ENCODE measurements around the gene HP1BP3. TPM values are rescaled to one million over a fixed set of nuclear protein-coding genes. Genes with fewer than 3 reads are reported as not detected.

HP1BP3 gene
- total RNA-seq, 2 donors from 2014 or later, result 182 to 347 TPM

DNA sequence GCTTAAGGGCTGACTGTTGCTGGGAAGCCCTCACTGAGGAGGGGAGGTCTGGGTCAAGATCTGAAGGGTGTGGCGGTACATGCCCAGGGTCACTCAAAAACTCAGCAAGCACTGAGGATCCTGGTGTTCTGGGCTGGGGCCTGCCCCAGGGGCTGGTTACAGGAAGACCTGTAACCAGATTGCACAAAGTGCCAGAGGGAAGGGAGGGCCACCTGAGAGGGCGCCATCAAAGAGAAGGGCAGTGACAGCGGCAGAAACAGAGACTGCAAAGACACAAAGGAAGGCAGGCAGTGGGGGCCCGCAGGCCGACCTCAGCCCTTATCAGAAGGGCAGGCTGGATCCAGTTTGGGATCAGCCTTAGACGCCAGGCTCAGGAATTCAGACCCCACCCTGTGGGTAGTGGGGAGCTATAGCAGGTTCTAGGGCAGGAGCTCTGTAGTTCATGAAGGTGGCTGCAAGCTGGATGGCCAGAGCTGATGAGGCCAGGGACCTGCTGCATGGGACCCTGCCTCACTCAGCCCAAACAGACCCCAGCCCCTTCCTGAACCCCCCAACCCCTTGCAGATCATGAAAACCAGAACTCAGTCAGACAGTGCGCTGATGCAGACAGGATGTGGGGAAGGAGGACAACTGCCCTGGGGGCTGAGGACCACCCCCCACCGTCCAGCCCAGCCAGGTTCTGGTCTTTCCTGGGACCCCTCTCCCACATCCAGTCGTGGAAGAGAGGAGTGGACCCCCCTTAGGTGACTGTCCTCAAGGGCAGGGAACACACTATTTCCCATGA is 58.5 kb downstream of the HP1BP3 start:
- Mint-ChIP-seq H3K4me3 (no peak overlapping the region), H3K4me1 (ENCODE audit: low read depth in 2 of 2) (peaks cover 16 to 22% of the 10 kb centered on the region in 2 donors), H3K9me3 (no peaks in the 10 kb centered on the region), H3K36me3 (no peaks in the 10 kb centered on the region), H3K27ac (no peak overlapping the region), H3K27me3 (peaks cover 16% of the 10 kb centered on the region in 2 donors)
- DNase-seq (ENCODE audit: low spot score) (no peak), ATAC-seq (no peak)

DNA sequence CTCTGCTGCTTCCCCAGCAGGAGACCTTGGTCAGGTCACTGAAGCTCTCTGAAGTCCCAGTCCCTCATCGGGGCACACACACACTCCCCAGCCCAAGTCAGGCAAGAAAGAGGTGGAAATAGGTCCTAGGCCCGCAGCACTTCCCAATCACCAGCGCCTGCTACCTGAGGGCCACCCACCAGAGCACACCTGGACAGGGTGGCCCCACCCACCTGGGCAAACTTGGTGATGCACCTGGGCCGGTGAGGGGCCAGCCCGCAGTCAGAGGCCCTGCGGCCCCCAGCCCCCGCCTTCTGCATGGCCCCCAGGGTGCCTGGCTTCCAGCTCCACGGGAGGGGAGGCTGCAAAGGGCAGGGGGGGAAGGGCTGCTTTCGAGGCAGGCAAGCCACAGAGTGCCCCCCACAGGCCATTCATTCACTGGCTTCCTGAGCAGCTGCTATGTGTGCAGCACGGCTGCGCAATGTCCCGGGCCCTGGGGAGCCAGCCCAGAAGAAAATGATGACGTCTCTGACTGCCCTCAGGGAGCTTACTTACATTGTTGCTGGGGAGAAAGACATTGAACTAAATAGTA is 59.3 kb downstream of the HP1BP3 start:
- H3K4me3 Mint-ChIP-seq, result no peak overlapping the region
- no peaks in the 10 kb centered on the region for H3K9me3 Mint-ChIP-seq
- peaks cover 11 to 15% of the 10 kb centered on the region in 2 donors for H3K4me1 Mint-ChIP-seq (ENCODE audit: low read depth in 2 of 2)
- DNase-seq (ENCODE audit: low spot score) (no peak), ATAC-seq (no peak)
- H3K27me3 Mint-ChIP-seq, result peaks cover 16% of the 10 kb centered on the region in 2 donors
- H3K27ac Mint-ChIP-seq, result no peak overlapping the region
- no peaks in the 10 kb centered on the region for H3K36me3 Mint-ChIP-seq

DNA sequence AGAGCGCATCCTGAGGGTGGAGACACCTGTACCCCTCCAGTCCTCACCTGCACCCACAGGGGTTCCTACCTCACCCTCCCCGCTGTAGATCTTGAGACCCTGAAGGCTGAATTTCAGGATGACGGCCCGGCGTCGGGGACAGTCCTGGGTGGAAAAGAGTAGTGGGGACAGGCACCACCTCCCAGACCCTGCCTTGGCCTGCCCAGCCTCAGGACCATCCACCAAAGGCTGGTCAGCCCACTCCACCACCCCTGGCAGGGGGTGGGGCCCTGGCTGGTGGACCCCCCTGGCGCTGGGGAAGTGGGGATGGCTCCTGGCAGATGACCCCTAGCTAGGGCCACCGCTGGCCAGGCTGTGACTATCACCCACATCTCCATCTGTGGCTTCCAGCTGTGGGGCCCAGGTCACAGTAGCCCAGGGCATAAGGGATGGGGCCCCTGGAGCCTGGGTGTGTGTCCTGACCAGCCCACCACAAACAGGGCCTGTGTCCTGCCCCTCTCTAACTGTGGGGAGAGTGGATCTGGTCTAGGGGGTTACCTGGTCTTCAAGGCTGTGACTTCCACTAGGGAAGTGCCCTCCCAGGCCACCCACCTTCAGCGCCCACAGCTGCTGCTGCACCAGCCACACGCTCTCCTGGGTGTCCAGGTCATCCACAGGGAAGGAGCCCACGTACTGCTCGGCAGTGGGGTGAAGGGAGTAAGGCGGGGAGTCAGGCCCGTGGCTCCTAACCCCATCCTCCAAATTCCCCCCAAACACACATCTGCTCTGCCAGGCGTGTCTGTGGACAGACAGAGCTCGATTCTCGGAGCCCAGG is 60.0 kb downstream of the HP1BP3 start:
- Mint-ChIP-seq H3K4me3 (no peak overlapping the region), H3K27ac (no peak overlapping the region)

GRCh38 chr1:20726118-20726911 is 60.8 kb downstream of the HP1BP3 start:
- Mint-ChIP-seq H3K9me3 (no peaks in the 10 kb centered on the region), H3K27me3 (peaks cover 14 to 16% of the 10 kb centered on the region in 2 donors)

More for the DNA sequence above, 60.0 kb downstream of the HP1BP3 start:
- no peak for ATAC-seq
- Mint-ChIP-seq H3K4me1 (ENCODE audit: low read depth in 2 of 2) (peaks cover 4 to 10% of the 10 kb centered on the region in 2 donors), H3K27me3 (peaks cover 14 to 16% of the 10 kb centered on the region in 2 donors), H3K36me3 (no peaks in the 10 kb centered on the region), H3K9me3 (no peaks in the 10 kb centered on the region)
- DNase-seq (ENCODE audit: low spot score), result no peak

GRCh38 chr1:20725189-20726117 is 61.7 kb downstream of the HP1BP3 start:
- no peak for DNase-seq (ENCODE audit: low spot score)
- no peak overlapping the region for H3K4me3 Mint-ChIP-seq
- peaks cover 14 to 16% of the 10 kb centered on the region in 2 donors for H3K27me3 Mint-ChIP-seq

More at GRCh38 chr1:20726118-20726911, 60.8 kb downstream of the HP1BP3 start:
- DNase-seq (ENCODE audit: low spot score) (no peak), ATAC-seq (no peak)
- Mint-ChIP-seq H3K4me3 (no peak overlapping the region), H3K27ac (no peak overlapping the region), H3K36me3 (no peaks in the 10 kb centered on the region), H3K4me1 (ENCODE audit: low read depth in 2 of 2) (peaks cover 4 to 8% of the 10 kb centered on the region in 2 donors)

DNA sequence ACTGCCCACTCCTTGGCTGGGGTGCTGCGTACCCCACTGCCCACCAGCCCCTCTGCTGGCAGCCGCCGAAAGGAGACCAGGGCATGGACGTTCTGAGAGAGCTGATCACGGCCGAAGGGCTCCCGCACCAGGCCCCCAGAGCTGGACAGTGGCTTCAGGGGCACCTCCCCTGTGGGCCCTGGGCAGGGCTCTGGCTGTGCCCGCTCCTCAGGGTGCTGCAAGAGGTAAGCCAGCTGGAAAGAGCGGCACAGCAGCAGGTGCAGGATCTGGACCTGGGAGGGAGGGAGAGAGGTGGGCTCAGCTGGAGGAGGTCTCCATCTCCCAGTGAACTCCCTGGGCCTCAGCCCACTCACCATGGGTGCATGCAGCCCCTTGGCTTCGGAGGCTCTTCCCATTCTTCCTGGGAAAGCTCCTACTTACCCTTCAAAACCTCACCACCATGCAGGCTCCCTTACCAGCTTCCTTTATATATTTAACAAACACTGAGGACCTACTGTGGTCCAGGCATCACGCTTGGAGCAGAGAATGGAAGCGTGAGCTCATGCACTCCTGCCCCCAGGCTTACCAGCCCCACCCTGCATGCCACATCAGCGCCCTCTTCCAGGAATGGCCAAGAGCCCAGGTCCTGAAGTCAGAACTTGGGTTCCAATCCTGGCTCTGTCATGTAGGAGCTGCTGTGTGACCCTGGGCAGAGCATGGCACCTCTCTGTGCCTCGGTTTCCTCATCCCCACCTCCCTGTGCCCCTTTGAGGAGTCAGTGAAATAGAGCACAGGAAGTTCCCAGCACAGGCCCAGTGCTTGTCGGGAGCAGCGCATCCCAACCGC is 62.5 kb downstream of the HP1BP3 start:
- no peaks in the 10 kb centered on the region for H3K9me3 Mint-ChIP-seq
- H3K27ac Mint-ChIP-seq, result no peak overlapping the region
- DNase-seq (ENCODE audit: low spot score) (no peak), ATAC-seq (no peak)
- H3K4me1 Mint-ChIP-seq (ENCODE audit: low read depth in 2 of 2), result peaks cover 0 to 4% of the 10 kb centered on the region in 2 donors
- peaks cover 8 to 9% of the 10 kb centered on the region in 2 donors for H3K27me3 Mint-ChIP-seq
- H3K4me3 Mint-ChIP-seq, result no peak overlapping the region
- H3K36me3 Mint-ChIP-seq, result no peaks in the 10 kb centered on the region

More at GRCh38 chr1:20725189-20726117, 61.7 kb downstream of the HP1BP3 start:
- Mint-ChIP-seq H3K4me1 (ENCODE audit: low read depth in 2 of 2) (peaks cover 4 to 7% of the 10 kb centered on the region in 2 donors), H3K9me3 (no peaks in the 10 kb centered on the region), H3K36me3 (no peaks in the 10 kb centered on the region), H3K27ac (no peak overlapping the region)
- no peak for ATAC-seq

DNA sequence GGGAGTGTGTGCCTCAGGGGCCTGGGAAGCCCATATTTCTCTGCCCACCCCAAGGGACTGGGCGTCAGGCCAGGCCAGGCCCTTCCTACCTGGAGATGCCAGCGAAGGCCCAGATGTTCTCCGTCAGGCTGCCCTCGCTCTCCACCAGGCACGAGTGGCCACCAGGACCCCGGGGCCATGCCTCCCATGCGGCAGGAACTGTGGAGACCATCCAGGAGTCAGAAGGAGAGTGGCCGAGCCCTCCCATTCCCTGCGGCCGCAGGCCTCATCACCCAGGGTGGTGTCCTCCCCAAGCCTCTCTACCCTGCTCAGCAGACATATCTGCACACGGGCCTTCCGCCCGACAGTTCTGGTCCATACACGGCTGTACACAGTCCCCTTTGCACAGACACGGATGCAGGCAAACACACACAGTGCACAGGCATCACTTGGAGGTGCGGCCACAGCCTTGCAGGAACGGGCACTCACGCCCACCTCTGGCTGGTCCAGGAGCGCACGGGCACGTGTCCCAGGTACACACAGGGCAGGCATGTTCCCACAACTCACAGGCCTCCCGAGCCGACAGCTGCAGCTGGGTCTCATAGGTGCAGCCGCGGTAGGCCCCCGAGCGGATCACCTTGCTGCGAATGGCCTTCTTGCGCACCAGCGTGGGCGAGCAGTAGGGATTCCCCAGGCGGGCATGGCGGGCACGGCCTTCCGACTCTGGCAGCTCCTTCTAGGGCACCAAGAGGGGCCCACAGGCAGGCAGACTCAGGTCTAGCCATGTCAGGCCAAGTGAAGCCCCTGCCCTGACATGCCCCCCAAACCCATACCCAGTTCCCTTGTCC is 63.4 kb downstream of the HP1BP3 start:
- no peak overlapping the region for H3K4me3 Mint-ChIP-seq
- peaks cover 7 to 18% of the 10 kb centered on the region in 2 donors for H3K27me3 Mint-ChIP-seq
- H3K4me1 Mint-ChIP-seq (ENCODE audit: low read depth in 2 of 2), result peaks cover 0 to 5% of the 10 kb centered on the region in 2 donors
- no peak overlapping the region for H3K27ac Mint-ChIP-seq
- no peaks in the 10 kb centered on the region for H3K36me3 Mint-ChIP-seq
- DNase-seq (ENCODE audit: low spot score) (no peak), ATAC-seq (no peak)
- no peaks in the 10 kb centered on the region for H3K9me3 Mint-ChIP-seq

GRCh38 chr1:20723159-20723536 is 64.0 kb downstream of the HP1BP3 start:
- DNase-seq (ENCODE audit: low spot score) (no peak), ATAC-seq (no peak)
- no peaks in the 10 kb centered on the region for H3K36me3 Mint-ChIP-seq
- peaks cover 6 to 15% of the 10 kb centered on the region in 2 donors for H3K27me3 Mint-ChIP-seq
- H3K9me3 Mint-ChIP-seq, result no peaks in the 10 kb centered on the region
- peaks cover 0 to 4% of the 10 kb centered on the region in 2 donors for H3K4me1 Mint-ChIP-seq (ENCODE audit: low read depth in 2 of 2)
- no peak overlapping the region for H3K27ac Mint-ChIP-seq
- H3K4me3 Mint-ChIP-seq, result no peak overlapping the region

DNA sequence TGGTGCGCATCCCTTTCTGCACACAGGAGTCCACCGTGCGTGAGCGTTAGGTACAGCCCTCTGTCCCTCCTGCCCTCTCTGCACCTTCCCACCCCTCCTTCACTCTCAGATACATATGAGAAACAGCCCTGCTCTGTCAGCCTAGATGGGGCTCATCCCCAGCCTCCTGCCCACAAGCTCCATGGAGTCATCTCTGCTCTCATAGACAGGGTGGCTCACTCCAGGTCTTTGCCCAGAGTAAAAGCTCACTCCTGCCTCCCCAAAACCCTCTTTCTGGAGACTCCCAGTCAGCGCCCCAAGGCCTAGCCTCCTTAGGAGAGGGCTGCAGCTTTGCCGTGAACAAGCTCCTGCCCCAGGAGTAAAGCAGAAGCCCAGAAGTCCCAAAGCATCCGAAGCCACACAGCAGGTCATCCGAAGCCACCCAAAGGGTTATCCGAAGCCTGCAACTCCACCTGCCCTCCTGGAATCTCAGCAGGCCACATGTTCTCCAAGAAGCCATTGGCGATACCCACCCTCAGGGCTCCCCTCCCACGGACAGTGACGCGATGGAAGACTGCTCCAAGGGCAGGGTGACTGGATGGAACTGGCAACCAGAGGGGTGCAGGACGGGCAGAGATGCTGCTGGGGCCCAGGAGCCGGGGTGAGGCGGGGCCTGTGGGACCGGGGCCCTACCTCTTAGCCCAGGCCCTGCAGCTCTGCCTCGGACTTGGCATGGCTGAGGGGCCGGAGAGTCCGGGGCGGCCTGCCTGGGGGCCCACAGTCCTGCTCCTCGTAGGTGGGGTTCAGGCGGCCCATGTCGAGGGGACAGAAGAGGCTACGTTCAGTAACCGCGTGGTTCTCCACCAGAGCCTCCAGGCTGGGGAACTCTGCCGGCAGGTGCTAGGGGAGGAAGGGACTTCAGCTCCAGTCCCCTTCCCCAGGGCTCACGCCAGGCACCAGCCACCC is 65.7 kb downstream of the HP1BP3 start:
- Mint-ChIP-seq H3K36me3 (no peaks in the 10 kb centered on the region), H3K4me3 (no peak overlapping the region), H3K27me3 (peaks cover 9 to 15% of the 10 kb centered on the region in 2 donors), H3K27ac (no peak overlapping the region), H3K9me3 (no peaks in the 10 kb centered on the region), H3K4me1 (ENCODE audit: low read depth in 2 of 2) (peaks cover 2 to 8% of the 10 kb centered on the region in 2 donors)
- ATAC-seq, result no peak
- DNase-seq (ENCODE audit: low spot score), result no peak

DNA sequence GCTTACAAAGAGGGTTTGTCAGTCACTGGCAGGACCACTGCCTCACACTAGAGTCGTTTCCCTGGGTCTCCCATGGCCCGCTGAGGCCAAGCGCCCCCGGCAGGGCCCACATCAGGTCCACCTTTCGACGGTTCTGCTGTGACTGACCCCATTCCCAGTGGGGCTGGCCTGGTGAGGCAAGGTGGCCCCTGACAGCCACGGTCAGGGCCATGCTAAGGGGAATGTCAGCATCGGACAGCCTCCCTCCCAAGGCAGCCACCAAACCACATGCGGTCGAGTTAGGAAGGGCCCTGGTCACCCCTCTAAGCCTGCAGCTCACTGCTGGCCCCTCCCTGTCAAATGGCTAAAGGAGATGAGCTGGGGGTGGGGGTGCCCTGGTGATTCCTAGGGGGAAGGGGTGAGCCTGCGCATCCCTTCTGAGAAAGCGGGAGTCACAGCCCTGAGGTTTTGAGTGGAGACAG is 66.4 kb downstream of the HP1BP3 start:
- Mint-ChIP-seq H3K9me3 (no peaks in the 10 kb centered on the region), H3K36me3 (no peaks in the 10 kb centered on the region), H3K4me3 (no peak overlapping the region), H3K27me3 (peaks cover 13 to 20% of the 10 kb centered on the region in 2 donors), H3K27ac (no peak overlapping the region), H3K4me1 (ENCODE audit: low read depth in 2 of 2) (peaks cover 6 to 10% of the 10 kb centered on the region in 2 donors)
- ATAC-seq (no peak), DNase-seq (ENCODE audit: low spot score) (no peak)

Measured in natural killer cell treated with Interleukin-12 subunit alpha and Interleukin-12 subunit beta and Interleukin-15 and Interleukin-18, amount 100 ng/mL, for 72 hours (primary cell).